Neuronal stem cell (in vitro differentiated cells): ENCODE results near the gene FEZF2.

Experiments used
- DNase-seq: peaks from one replicate; pipeline ENCODE4 v3.0.0-alpha.2; 2013; ENCODE audit warnings: low spot score
- H2AFZ ChIP-seq: one replicate; pipeline ENCODE4 v1.6.1; 2013; ENCODE audit warnings: mild to moderate bottlenecking, low read length, inconsistent platforms
- H2AK5ac ChIP-seq: 2 replicates; pipeline ENCODE4 v1.6.1; 2013; ENCODE audit warnings: low read depth, mild to moderate bottlenecking, inconsistent platforms, low read length, moderate library complexity, mixed read lengths
- H2BK120ac ChIP-seq: 2 replicates; pipeline ENCODE4 v1.6.1; 2013; ENCODE audit warnings: low read depth, mild to moderate bottlenecking, inconsistent platforms, low read length, moderate library complexity, mixed read lengths
- H2BK12ac ChIP-seq: one replicate; pipeline ENCODE4 v1.6.1; 2013; ENCODE audit warnings: low read length, inconsistent platforms
- H2BK15ac ChIP-seq: 2 replicates; pipeline ENCODE4 v1.6.1; 2013; ENCODE audit warnings: mild to moderate bottlenecking, low read length, inconsistent platforms, mixed read lengths
- H2BK5ac ChIP-seq: one replicate; pipeline ENCODE4 v1.6.1; 2013; ENCODE audit warnings: inconsistent platforms, mild to moderate bottlenecking, low read length, moderate library complexity
- H3K14ac ChIP-seq: one replicate; pipeline ENCODE4 v1.6.1; 2013; ENCODE audit warnings: low read length, inconsistent platforms
- H3K18ac ChIP-seq: 2 replicates; pipeline ENCODE4 v1.6.1; 2013; ENCODE audit warnings: low read length, inconsistent platforms
- H3K23ac ChIP-seq: 2 replicates; pipeline ENCODE4 v1.6.1; 2013; ENCODE audit warnings: low read depth, mild to moderate bottlenecking, mixed read lengths, low read length, inconsistent platforms; ENCODE audit not compliant: poor library complexity
- H3K27ac ChIP-seq: replicated peaks from 3 replicates; pipeline ENCODE4 v1.5.1; 2013; ENCODE audit warnings: low read length, inconsistent platforms
- H3K27me3 ChIP-seq, 3 experiments: 2 replicates each; pipeline ENCODE4 v1.6.1; 2013; ENCODE audit warnings: low read length in 3 of 3, mild to moderate bottlenecking in 2 of 3, inconsistent platforms in 1 of 3, low read depth in 1 of 3, mixed read lengths in 1 of 3, moderate library complexity in 1 of 3; ENCODE audit not compliant: control insufficient read depth in 3 of 3, insufficient read depth in 3 of 3
- H3K36me3 ChIP-seq, 2 donors: replicated peaks in 1 of 2; 2 replicates each; pipeline ENCODE4 v1.6.1; 2013; ENCODE audit warnings: low read length in 2 of 2; ENCODE audit not compliant: control insufficient read depth in 2 of 2, insufficient read depth in 2 of 2
- H3K4ac ChIP-seq: 2 replicates; pipeline ENCODE4 v1.6.1; 2013; ENCODE audit warnings: inconsistent platforms, mild to moderate bottlenecking, low read length, moderate library complexity
- H3K4me1 ChIP-seq, 2 donors: 1 replicate in 1 of 2; 2 replicates in 1 of 2; pipeline ENCODE4 v1.6.1; 2013; ENCODE audit warnings: low read length in 2 of 2, low read depth in 1 of 2; ENCODE audit not compliant: control insufficient read depth in 2 of 2, insufficient read depth in 1 of 2
- H3K4me2 ChIP-seq: one replicate; pipeline ENCODE4 v1.6.1; 2013; ENCODE audit warnings: mild to moderate bottlenecking, low read length, inconsistent platforms; ENCODE audit not compliant: insufficient read depth, poor library complexity, severe bottlenecking
- H3K4me3 ChIP-seq, 2 donors: 2 replicates each; pipeline ENCODE4 v1.5.1; 2013; ENCODE audit warnings: low read length in 2 of 2, mild to moderate bottlenecking in 2 of 2, inconsistent platforms in 1 of 2, moderate library complexity in 1 of 2
- H3K79me1 ChIP-seq: one replicate; pipeline ENCODE4 v1.6.1; 2013; ENCODE audit warnings: low read depth, mild to moderate bottlenecking, inconsistent platforms, low read length, moderate library complexity
- H3K9ac ChIP-seq: one replicate; pipeline ENCODE4 v1.6.1; 2013; ENCODE audit warnings: mild to moderate bottlenecking, low read depth, low read length, inconsistent platforms; ENCODE audit not compliant: poor library complexity
- H3K9me3 ChIP-seq, 2 donors: replicated peaks in 1 of 2; 2 replicates each; pipeline versions ENCODE3 to v1.6.1; 2013; ENCODE audit warnings: low read length in 2 of 2, mild to moderate bottlenecking in 2 of 2, inconsistent platforms in 1 of 2, low read depth in 1 of 2, mixed read lengths in 1 of 2, moderate library complexity in 1 of 2; ENCODE audit not compliant: control insufficient read depth in 2 of 2, insufficient read depth in 1 of 2
- H4K8ac ChIP-seq: one replicate; pipeline ENCODE4 v1.6.1; 2013; ENCODE audit warnings: low read depth, mild to moderate bottlenecking, inconsistent platforms, low read length, moderate library complexity
- H4K91ac ChIP-seq: one replicate; pipeline ENCODE4 v1.6.1; 2013; ENCODE audit warnings: low read length, low read depth, mild to moderate bottlenecking, inconsistent platforms; ENCODE audit not compliant: poor library complexity
- WGBS, 2 donors: extraction: QIAGEN DNeasy Blood & Tissue Kit; methylation state at CpG; one replicate each; pipeline ENCODE4 v1.1.7; 2013; ENCODE audit warnings: missing lambda C conversion rate in 2 of 2, mixed read lengths in 1 of 2; ENCODE audit not compliant: insufficient read length in 2 of 2, insufficient replicate concordance in 1 of 2; ENCODE audit errors: extremely low coverage in 2 of 2; 5-methylcytosine and 5-hydroxymethylcytosine counted together

Gene FEZF2

GRCh38 chr3:62366126-62366484 is 7.2 kb downstream of the FEZF2 start:
- Histone ChIP-seq H3K9me3 (no peaks in the 10 kb centered on the region), H3K4me3 (no peak overlapping the region), H3K79me1 (no peaks in the 10 kb centered on the region), H3K9ac (no peak overlapping the region), H2BK5ac (no peak overlapping the region), H2BK120ac (no peak overlapping the region), H3K27ac (peak overlapping the region; percentile 71), H2AFZ (no peak overlapping the region), H2AK5ac (no peak overlapping the region), H3K14ac (no peak overlapping the region), H3K18ac (no peak overlapping the region), H3K23ac (no peak overlapping the region), H3K4me1 (peaks cover 5 to 42% of the 10 kb centered on the region in 2 donors), H3K27me3 (peaks cover 14 to 96% (median 55%) of the 10 kb centered on the region in 3 experiments), H2BK12ac (no peak overlapping the region), H4K8ac (no peak overlapping the region), H3K4ac (no peak overlapping the region), H3K4me2 (no peak overlapping the region), H4K91ac (no peak overlapping the region), H3K36me3 (no peaks in the 10 kb centered on the region), H2BK15ac (no peak overlapping the region)
- no peak for DNase-seq
- no CpG with 5 or more reads among the region's 4 CpGs for WGBS, 2 donors

- no peaks in the 10 kb centered on the region for H3K79me1 ChIP-seq
- H3K18ac ChIP-seq, result no peak overlapping the region
- H3K9me3 ChIP-seq, result no peaks in the 10 kb centered on the region
- H2BK12ac ChIP-seq, result no peak overlapping the region
- H3K4me2 ChIP-seq, result no peak overlapping the region
- peak overlapping the region; percentile 84 for H3K27ac ChIP-seq
- no peak overlapping the region for H3K4me3 ChIP-seq
- no peak overlapping the region for H4K91ac ChIP-seq
- H3K23ac ChIP-seq, result no peak overlapping the region
- H3K4me1 ChIP-seq, result peaks cover under 1 to 38% of the 10 kb centered on the region in 2 donors
- peak; percentile 97 for DNase-seq
- H2AK5ac ChIP-seq, result no peak overlapping the region
- no peaks in the 10 kb centered on the region for H3K36me3 ChIP-seq
- no peak overlapping the region for H2BK120ac ChIP-seq
- H3K9ac ChIP-seq, result no peak overlapping the region
- no peak overlapping the region for H3K14ac ChIP-seq
- no peak overlapping the region for H4K8ac ChIP-seq
- no peak overlapping the region for H2BK15ac ChIP-seq
- H3K27me3 ChIP-seq, result peaks cover 9 to 94% (median 52%) of the 10 kb centered on the region in 3 experiments
- H2BK5ac ChIP-seq, result no peak overlapping the region
- no peak overlapping the region for H3K4ac ChIP-seq
- no CpG with 5 or more reads among the region's 16 CpGs for WGBS, 2 donors
- H2AFZ ChIP-seq, result no peak overlapping the region
These were observed 7.8 kb downstream of the FEZF2 start for GRCh38 chr3:62365391-62366125.

GRCh38 chr3:62364191-62364590 is 9.2 kb downstream of the FEZF2 start:
- no peak overlapping the region for H4K91ac ChIP-seq
- DNase-seq, result no peak
- H2AFZ ChIP-seq, result no peak overlapping the region

GRCh38 chr3:62363275-62363674 is 10.1 kb downstream of the FEZF2 start:
- WGBS, 2 donors, result no CpG with 5 or more reads among the region's 6 CpGs
- no peak for DNase-seq

More at GRCh38 chr3:62364191-62364590, 9.2 kb downstream of the FEZF2 start:
- no peak overlapping the region for H2BK12ac ChIP-seq
- H2BK5ac ChIP-seq, result no peak overlapping the region
- H3K4me3 ChIP-seq, result no peak overlapping the region
- H3K36me3 ChIP-seq, result no peaks in the 10 kb centered on the region
- H3K79me1 ChIP-seq, result no peaks in the 10 kb centered on the region
- no peak overlapping the region for H3K9ac ChIP-seq
- no peak overlapping the region for H4K8ac ChIP-seq
- H3K9me3 ChIP-seq, result no peaks in the 10 kb centered on the region
- no peak overlapping the region for H3K14ac ChIP-seq
- H3K18ac ChIP-seq, result no peak overlapping the region
- H3K4me1 ChIP-seq, result peaks cover 0 to 31% of the 10 kb centered on the region in 2 donors
- no peak overlapping the region for H2AK5ac ChIP-seq
- no peak overlapping the region for H3K23ac ChIP-seq
- H2BK120ac ChIP-seq, result no peak overlapping the region
- H2BK15ac ChIP-seq, result no peak overlapping the region
- H3K27ac ChIP-seq, result no peak overlapping the region
- H3K4ac ChIP-seq, result no peak overlapping the region
- H3K27me3 ChIP-seq, result peaks cover 9 to 94% (median 48%) of the 10 kb centered on the region in 3 experiments
- H3K4me2 ChIP-seq, result no peak overlapping the region

More at GRCh38 chr3:62363275-62363674, 10.1 kb downstream of the FEZF2 start:
- H3K27me3 ChIP-seq, result peaks cover 4 to 94% (median 43%) of the 10 kb centered on the region in 3 experiments
- H4K91ac ChIP-seq, result no peak overlapping the region
- no peak overlapping the region for H4K8ac ChIP-seq
- H3K23ac ChIP-seq, result no peak overlapping the region
- H2AFZ ChIP-seq, result no peak overlapping the region
- H2BK5ac ChIP-seq, result no peak overlapping the region
- no peak overlapping the region for H3K27ac ChIP-seq
- H3K4me3 ChIP-seq, result no peak overlapping the region
- no peak overlapping the region for H3K4me2 ChIP-seq
- H3K4ac ChIP-seq, result no peak overlapping the region
- H2BK12ac ChIP-seq, result no peak overlapping the region
- H2BK15ac ChIP-seq, result no peak overlapping the region
- H3K18ac ChIP-seq, result peak overlapping the region; percentile 45
- H3K4me1 ChIP-seq, result peaks cover 0 to 29% of the 10 kb centered on the region in 2 donors
- no peaks in the 10 kb centered on the region for H3K9me3 ChIP-seq
- H3K9ac ChIP-seq, result no peak overlapping the region
- H3K36me3 ChIP-seq, result no peaks in the 10 kb centered on the region
- H3K14ac ChIP-seq, result no peak overlapping the region
- H2AK5ac ChIP-seq, result no peak overlapping the region
- H2BK120ac ChIP-seq, result no peak overlapping the region
- no peaks in the 10 kb centered on the region for H3K79me1 ChIP-seq
